ENCODE results near the gene CST6. TPM values are rescaled to one million over a fixed set of nuclear protein-coding genes. Genes with fewer than 3 reads are reported as not detected.

CST6 gene
- polyA plus RNA-seq, 2 of the 4 experiments (the other 2 are of a cell fraction) = not detected

DNA sequence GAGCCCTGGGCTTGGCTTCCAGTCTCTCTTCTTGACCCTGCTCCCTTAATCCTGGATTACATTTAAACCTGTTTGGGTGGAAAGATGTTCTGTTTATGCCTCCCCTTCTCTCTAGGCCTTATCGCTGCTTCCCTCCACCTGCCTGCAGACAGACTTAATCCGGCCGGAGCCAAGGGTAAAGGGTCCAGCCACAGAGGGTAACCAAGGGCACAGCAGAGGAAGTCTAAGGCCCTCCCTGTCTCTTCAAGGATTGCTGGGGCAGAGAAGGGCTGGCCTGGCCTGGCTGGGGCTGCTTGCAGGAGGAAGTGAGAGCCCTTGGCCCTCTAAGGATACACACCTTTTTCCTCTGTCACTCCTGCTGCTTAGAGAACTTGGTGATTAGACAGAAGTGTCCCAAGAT lies 35.1 kb downstream of the CST6 start:
- CTCF ChIA-PET = interaction anchor here (1.0 to 15.8 kb wide), 9 partner anchors 9 to 335 kb away, joined by 3 to 188 read pairs (median 8); partner anchors contain the start of genes CATSPER1 and KAT5
- H3K4me3 ChIP-seq = no peak overlapping the region
- no peak overlapping the region for H3K27ac ChIP-seq
- FAIRE-seq (no peak), ATAC-seq (no peak), DNase-seq (ENCODE audit: low read depth in 1 of 2, low spot score in 1 of 2) (no peak)
- no peak overlapping the region for H3K4me2 ChIP-seq
- POLR2A ChIA-PET = no interaction called here
- TF ChIP-seq HOXA7 (CRISPR knock-in tag; IDR thresholded peaks at IDR 0.05) = no peak
- no peak for TF ChIP-seq JUNB (IDR thresholded peaks at IDR 0.05)
- no peak for TF ChIP-seq RCOR1 (IDR thresholded peaks at IDR 0.05; ENCODE audit: low read depth, low read length)
- TF ChIP-seq GATA3 (IDR thresholded peaks at IDR 0.05; ENCODE audit: borderline replicate concordance) = no peak
- TF ChIP-seq, protein P1, sequence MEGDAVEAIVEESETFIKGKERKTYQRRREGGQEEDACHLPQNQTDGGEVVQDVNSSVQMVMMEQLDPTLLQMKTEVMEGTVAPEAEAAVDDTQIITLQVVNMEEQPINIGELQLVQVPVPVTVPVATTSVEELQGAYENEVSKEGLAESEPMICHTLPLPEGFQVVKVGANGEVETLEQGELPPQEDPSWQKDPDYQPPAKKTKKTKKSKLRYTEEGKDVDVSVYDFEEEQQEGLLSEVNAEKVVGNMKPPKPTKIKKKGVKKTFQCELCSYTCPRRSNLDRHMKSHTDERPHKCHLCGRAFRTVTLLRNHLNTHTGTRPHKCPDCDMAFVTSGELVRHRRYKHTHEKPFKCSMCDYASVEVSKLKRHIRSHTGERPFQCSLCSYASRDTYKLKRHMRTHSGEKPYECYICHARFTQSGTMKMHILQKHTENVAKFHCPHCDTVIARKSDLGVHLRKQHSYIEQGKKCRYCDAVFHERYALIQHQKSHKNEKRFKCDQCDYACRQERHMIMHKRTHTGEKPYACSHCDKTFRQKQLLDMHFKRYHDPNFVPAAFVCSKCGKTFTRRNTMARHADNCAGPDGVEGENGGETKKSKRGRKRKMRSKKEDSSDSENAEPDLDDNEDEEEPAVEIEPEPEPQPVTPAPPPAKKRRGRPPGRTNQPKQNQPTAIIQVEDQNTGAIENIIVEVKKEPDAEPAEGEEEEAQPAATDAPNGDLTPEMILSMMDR (IDR thresholded peaks at IDR 0.05) = no peak
- no peak for TF ChIP-seq ZC3H11A (IDR thresholded peaks at IDR 0.05)
- TF ChIP-seq MYC (IDR thresholded peaks at IDR 0.05; ENCODE audit: borderline replicate concordance, low read length) = no peak
- TF ChIP-seq TFCP2L1 (CRISPR knock-in tag; IDR thresholded peaks at IDR 0.05) = no peak
- TF ChIP-seq POLR2AphosphoS2 (conservative IDR thresholded peaks at IDR 0.05; ENCODE audit: low read length) = no peak
- no peak for TF ChIP-seq HDAC2 (IDR thresholded peaks at IDR 0.05)
- no peak for TF ChIP-seq ZNF302 (CRISPR knock-in tag; IDR thresholded peaks at IDR 0.05)
- TF ChIP-seq, protein P2, sequence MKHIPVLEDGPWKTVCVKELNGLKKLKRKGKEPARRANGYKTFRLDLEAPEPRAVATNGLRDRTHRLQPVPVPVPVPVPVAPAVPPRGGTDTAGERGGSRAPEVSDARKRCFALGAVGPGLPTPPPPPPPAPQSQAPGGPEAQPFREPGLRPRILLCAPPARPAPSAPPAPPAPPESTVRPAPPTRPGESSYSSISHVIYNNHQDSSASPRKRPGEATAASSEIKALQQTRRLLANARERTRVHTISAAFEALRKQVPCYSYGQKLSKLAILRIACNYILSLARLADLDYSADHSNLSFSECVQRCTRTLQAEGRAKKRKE (CRISPR knock-in tag; IDR thresholded peaks at IDR 0.05; ENCODE audit: low read depth) = no peak
- TF ChIP-seq JUN (IDR thresholded peaks at IDR 0.05) = no peak
- no peak for TF ChIP-seq ESRRA (IDR thresholded peaks at IDR 0.05; ENCODE audit: borderline replicate concordance, low read length)
- TF ChIP-seq KDM1A (IDR thresholded peaks at IDR 0.05; ENCODE audit: low read depth) = no peak
- no peak for TF ChIP-seq HEYL (CRISPR knock-in tag; IDR thresholded peaks at IDR 0.05)
- 96% methylated on average over 3 of the region's 3 CpGs for WGBS (ENCODE audit: missing lambda C conversion rate)
- H3K4me1 ChIP-seq = peaks cover 19% of the 10 kb centered on the region
- H3K9me3 ChIP-seq = no peaks in the 10 kb centered on the region

DNA sequence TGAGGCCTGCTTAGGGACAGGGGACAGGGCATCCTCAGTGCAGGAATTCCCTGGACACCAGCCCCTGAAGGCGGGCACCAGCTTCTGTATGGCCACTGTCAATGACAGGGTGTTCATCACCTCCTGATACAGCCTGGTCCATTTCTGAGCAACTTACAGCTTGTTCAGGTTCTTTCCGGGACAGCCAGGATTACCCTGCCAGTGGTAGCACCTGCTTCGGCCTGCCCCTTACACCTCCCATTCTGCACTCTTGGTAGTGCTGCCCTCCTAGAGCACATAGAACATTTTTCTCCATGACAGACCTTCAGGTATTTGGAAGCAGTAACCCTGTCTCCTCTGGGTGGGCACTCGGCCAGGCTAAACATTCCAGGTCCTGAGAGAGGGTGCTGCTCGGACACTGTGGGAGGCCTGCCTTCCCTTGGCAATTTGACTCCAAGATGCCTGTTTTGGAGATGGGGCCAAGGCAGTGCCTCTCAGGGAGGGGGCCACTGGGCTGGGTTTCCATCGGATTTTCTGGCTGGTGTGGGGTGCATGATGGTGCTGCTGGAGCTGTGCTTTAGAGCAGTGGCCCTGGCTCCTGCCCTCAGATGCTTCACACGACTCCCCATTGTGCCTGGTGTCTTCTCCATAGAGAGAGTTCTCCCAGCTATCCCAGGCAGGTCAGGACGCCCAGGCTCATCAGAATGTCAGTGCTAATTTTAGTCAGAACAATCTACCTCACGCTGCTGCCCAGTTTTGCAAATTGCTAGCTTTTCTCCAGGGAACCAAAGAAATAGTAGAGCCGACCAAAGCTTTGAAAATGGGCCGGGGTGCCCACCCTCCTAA lies 35.9 kb downstream of the CST6 start:
- Histone ChIP-seq H3K4me2 (no peak overlapping the region), H3K27ac (no peak overlapping the region), H3K4me1 (peaks cover 19% of the 10 kb centered on the region), H3K4me3 (no peak overlapping the region), H3K9me3 (no peaks in the 10 kb centered on the region)
- FAIRE-seq (no peak), DNase-seq (ENCODE audit: low read depth in 1 of 2, low spot score in 1 of 2) (no peak), ATAC-seq (no peak)
- CTCF ChIA-PET = interaction anchor here (1.1 to 15.8 kb wide), 6 partner anchors 12 to 32 kb away, joined by 3 to 188 read pairs (median 29); partner anchors contain the start of gene CATSPER1
- TF ChIP-seq, protein P3, sequence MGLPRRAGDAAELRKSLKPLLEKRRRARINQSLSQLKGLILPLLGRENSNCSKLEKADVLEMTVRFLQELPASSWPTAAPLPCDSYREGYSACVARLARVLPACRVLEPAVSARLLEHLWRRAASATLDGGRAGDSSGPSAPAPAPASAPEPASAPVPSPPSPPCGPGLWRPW (IDR thresholded peaks at IDR 0.05) = no peak
- no peak for TF ChIP-seq JUN (IDR thresholded peaks at IDR 0.05)
- TF ChIP-seq MAFK (IDR thresholded peaks at IDR 0.05; ENCODE audit: partially characterized antibody) = no peak
- no peak for TF ChIP-seq NR3C1 (IDR thresholded peaks at IDR 0.05)
- no peak for TF ChIP-seq POLR2AphosphoS2 (conservative IDR thresholded peaks at IDR 0.05; ENCODE audit: low read length)
- TF ChIP-seq NFE2L2 (conservative IDR thresholded peaks at IDR 0.05; ENCODE audit: low read length) = no peak
- TF ChIP-seq KDM5A (IDR thresholded peaks at IDR 0.05) = no peak
- no peak for TF ChIP-seq SREBF2 (IDR thresholded peaks at IDR 0.05)
- TF ChIP-seq EHMT2 (IDR thresholded peaks at IDR 0.05; ENCODE audit: low read depth) = no peak
- TF ChIP-seq CHD4 (IDR thresholded peaks at IDR 0.05; ENCODE audit: borderline replicate concordance) = no peak
- no peak for TF ChIP-seq PHF8 (IDR thresholded peaks at IDR 0.05; ENCODE audit: borderline replicate concordance, low read depth)
- TF ChIP-seq KDM1A (IDR thresholded peaks at IDR 0.05; ENCODE audit: low read depth) = no peak
- TF ChIP-seq JUNB (IDR thresholded peaks at IDR 0.05) = no peak
- no peak for TF ChIP-seq HOXA7 (CRISPR knock-in tag; IDR thresholded peaks at IDR 0.05)
- TF ChIP-seq, protein P4, sequence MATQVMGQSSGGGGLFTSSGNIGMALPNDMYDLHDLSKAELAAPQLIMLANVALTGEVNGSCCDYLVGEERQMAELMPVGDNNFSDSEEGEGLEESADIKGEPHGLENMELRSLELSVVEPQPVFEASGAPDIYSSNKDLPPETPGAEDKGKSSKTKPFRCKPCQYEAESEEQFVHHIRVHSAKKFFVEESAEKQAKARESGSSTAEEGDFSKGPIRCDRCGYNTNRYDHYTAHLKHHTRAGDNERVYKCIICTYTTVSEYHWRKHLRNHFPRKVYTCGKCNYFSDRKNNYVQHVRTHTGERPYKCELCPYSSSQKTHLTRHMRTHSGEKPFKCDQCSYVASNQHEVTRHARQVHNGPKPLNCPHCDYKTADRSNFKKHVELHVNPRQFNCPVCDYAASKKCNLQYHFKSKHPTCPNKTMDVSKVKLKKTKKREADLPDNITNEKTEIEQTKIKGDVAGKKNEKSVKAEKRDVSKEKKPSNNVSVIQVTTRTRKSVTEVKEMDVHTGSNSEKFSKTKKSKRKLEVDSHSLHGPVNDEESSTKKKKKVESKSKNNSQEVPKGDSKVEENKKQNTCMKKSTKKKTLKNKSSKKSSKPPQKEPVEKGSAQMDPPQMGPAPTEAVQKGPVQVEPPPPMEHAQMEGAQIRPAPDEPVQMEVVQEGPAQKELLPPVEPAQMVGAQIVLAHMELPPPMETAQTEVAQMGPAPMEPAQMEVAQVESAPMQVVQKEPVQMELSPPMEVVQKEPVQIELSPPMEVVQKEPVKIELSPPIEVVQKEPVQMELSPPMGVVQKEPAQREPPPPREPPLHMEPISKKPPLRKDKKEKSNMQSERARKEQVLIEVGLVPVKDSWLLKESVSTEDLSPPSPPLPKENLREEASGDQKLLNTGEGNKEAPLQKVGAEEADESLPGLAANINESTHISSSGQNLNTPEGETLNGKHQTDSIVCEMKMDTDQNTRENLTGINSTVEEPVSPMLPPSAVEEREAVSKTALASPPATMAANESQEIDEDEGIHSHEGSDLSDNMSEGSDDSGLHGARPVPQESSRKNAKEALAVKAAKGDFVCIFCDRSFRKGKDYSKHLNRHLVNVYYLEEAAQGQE (IDR thresholded peaks at IDR 0.05) = no peak
- TF ChIP-seq CHD2 (IDR thresholded peaks at IDR 0.05; ENCODE audit: low read length, partially characterized antibody) = no peak
- TF ChIP-seq, protein P5, sequence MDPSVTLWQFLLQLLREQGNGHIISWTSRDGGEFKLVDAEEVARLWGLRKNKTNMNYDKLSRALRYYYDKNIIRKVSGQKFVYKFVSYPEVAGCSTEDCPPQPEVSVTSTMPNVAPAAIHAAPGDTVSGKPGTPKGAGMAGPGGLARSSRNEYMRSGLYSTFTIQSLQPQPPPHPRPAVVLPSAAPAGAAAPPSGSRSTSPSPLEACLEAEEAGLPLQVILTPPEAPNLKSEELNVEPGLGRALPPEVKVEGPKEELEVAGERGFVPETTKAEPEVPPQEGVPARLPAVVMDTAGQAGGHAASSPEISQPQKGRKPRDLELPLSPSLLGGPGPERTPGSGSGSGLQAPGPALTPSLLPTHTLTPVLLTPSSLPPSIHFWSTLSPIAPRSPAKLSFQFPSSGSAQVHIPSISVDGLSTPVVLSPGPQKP (IDR thresholded peaks at IDR 0.05; ENCODE audit: low read depth, low read length) = no peak
- no peak for TF ChIP-seq EHF (CRISPR knock-in tag; IDR thresholded peaks at IDR 0.05)
- WGBS (ENCODE audit: missing lambda C conversion rate) = 65% methylated on average over 11 of the region's 11 CpGs
- POLR2A ChIA-PET = interaction anchor here (0.6 kb wide), 1 partner anchor 30 kb away, joined by 5 read pairs; no protein-coding TSS in a partner anchor

Data from A549 (cell line).